K562 (cell line): Measurements from ENCODE around the gene ADAMTS7. TPM values are rescaled to one million over a fixed set of nuclear protein-coding genes. Genes with fewer than 3 reads are reported as not detected.
"Not testable (repeated sequence)": the region's sequence is repeated elsewhere in the genome, so short reads cannot be mapped to it uniquely, and the experiment has no call there.

Experiments used
- ATAC-seq: fragments of 200-7000 bp; cut with Tn5 transposase; 3 replicates; pipeline ENCODE4 v1.9.1; 2020; ENCODE audit warnings: moderate library complexity
- BruUV-seq: library from RNA; stranded (reverse); fragments of 400-500 nt; replicated peaks from 2 replicates; lab custom pipeline; 2021; lab: Mats Ljungman, UMichigan
- CTCF ChIA-PET: fragments of 300-600 bp; formaldehyde crosslinking; extraction: SDS; loops from one replicate; lab custom pipeline; 2021; ENCODE audit warnings: low intra/inter-chr PET ratio; lab: Yijun Ruan, JAX
- POLR2A ChIA-PET: fragments of 300-600, 350-650 bp; sonication (Branson Sonifier 250); formaldehyde crosslinking; extraction: SDS; loops from one replicate; lab custom pipeline; 2021; ENCODE audit warnings: antibody characterized with exemption, inconsistent platforms; lab: Yijun Ruan, JAX
- DNase-seq, 4 experiments: peaks; one replicate each; pipeline versions ENCODE4 v3.0.0 to v3.0.0-alpha.2; 2011 to 2018; ENCODE audit warnings: low spot score in 3 of 4, mixed read lengths in 3 of 4; ENCODE audit errors: extremely low read depth in 1 of 4
- FAIRE-seq: peaks from 2 replicates; lab custom pipeline; 2011; peaks lifted over from hg19 to GRCh38; lab: Jason Lieb, UNC
- H2AFZ ChIP-seq: 2 replicates; pipeline ENCODE4 v1.6.0; 2011; ENCODE audit warnings: low read depth, low read length, control low read depth, inconsistent platforms
- H3K27ac ChIP-seq: fragments of 200-600 bp; 3 replicates; pipeline ENCODE4 v1.8.0; 2011; ENCODE audit warnings: low read depth, mild to moderate bottlenecking, control low read depth, inconsistent platforms, low read length, moderate library complexity, mixed read lengths; ENCODE audit errors: extremely low read depth
- H3K27me3 ChIP-seq, 2 experiments: fragments of 300-600 bp in 1 of 2; 2 replicates in 1 of 2; 3 replicates in 1 of 2; pipeline versions ENCODE4 v1.6.0 to v1.8.0; 2011; ENCODE audit warnings: inconsistent platforms in 2 of 2, low read length in 2 of 2, mild to moderate bottlenecking in 1 of 2, mixed read lengths in 1 of 2, moderate library complexity in 1 of 2; ENCODE audit not compliant: control insufficient read depth in 2 of 2, insufficient read depth in 2 of 2
- H3K36me3 ChIP-seq: fragments of 300-600 bp; 3 replicates; pipeline ENCODE4 v1.8.0; 2011; ENCODE audit warnings: mild to moderate bottlenecking, low read length, inconsistent platforms; ENCODE audit not compliant: control insufficient read depth, insufficient read depth
- H3K4me1 ChIP-seq, 2 experiments: fragments of 200-600 bp in 1 of 2; replicated peaks in 1 of 2; 2 replicates in 1 of 2; 3 replicates in 1 of 2; pipeline versions ENCODE4 v1.5.1 to v1.8.0; 2011; ENCODE audit warnings: inconsistent platforms in 2 of 2, low read length in 2 of 2, mild to moderate bottlenecking in 1 of 2, mixed read lengths in 1 of 2, moderate library complexity in 1 of 2; ENCODE audit not compliant: control insufficient read depth in 2 of 2, insufficient read depth in 2 of 2
- H3K4me2 ChIP-seq: 2 replicates; pipeline ENCODE4 v1.6.1; 2011; ENCODE audit warnings: low read length, control low read depth, inconsistent platforms, mixed read lengths; ENCODE audit not compliant: insufficient read depth
- H3K4me3 ChIP-seq: fragments of 200-600 bp; sonication (generic), shearing (Covaris generic); 2 replicates; pipeline ENCODE4 v1.5.1; 2016; ENCODE audit warnings: control low read depth, inconsistent platforms
- H3K79me2 ChIP-seq: fragments of 200-600 bp; 3 replicates; pipeline ENCODE4 v1.8.0; 2011; ENCODE audit warnings: low read length, inconsistent platforms; ENCODE audit not compliant: control insufficient read depth, insufficient read depth
- H3K9ac ChIP-seq, 2 experiments: 2 replicates each; pipeline versions ENCODE4 v1.6.0 to v1.6.1; 2011; ENCODE audit warnings: low read depth in 2 of 2, low read length in 2 of 2, control low read depth in 1 of 2, inconsistent platforms in 1 of 2, mild to moderate bottlenecking in 1 of 2, mixed read lengths in 1 of 2; ENCODE audit not compliant: insufficient read depth in 1 of 2
- H3K9me1 ChIP-seq: one replicate; pipeline ENCODE4 v1.6.0; 2011; ENCODE audit warnings: inconsistent platforms, mild to moderate bottlenecking, low read length, moderate library complexity; ENCODE audit not compliant: control insufficient read depth, insufficient read depth
- H3K9me3 ChIP-seq: replicated peaks from 2 replicates; pipeline ENCODE4 v1.5.1; 2011; ENCODE audit warnings: low read depth, low read length, inconsistent platforms; ENCODE audit not compliant: control insufficient read depth, insufficient read depth
- H4K20me1 ChIP-seq: replicated peaks from 2 replicates; pipeline ENCODE4 v1.6.1; 2011; ENCODE audit warnings: low read length, inconsistent platforms, mixed read lengths; ENCODE audit not compliant: control insufficient read depth, insufficient read depth
- whole genome bisulfite sequencing: fragments of 100-300 bp; shearing (Covaris generic); methylation state at CpG from one replicate; pipeline ENCODE4 v1.1.6; 2016; ENCODE audit warnings: low coverage, mixed read lengths; ENCODE audit not compliant: insufficient coverage; ENCODE audit errors: missing lambda C conversion rate; 5-methylcytosine and 5-hydroxymethylcytosine counted together
- in situ Hi-C: fragments of 300-500 bp; cut with MboI; formaldehyde crosslinking; loops from 4 replicates; pipeline ENCODE4 v1.15.0; 2018; ENCODE audit warnings: inconsistent platforms, mixed read lengths
- intact Hi-C: fragments of 100-400 bp; cut with micrococcal nuclease; formaldehyde crosslinking; loops from 2 replicates; pipeline ENCODE4 v1.14.2; 2022
- polyA plus RNA-seq, 8 experiments: library from polyadenylated mRNA; depleted of rRNA in 4 of 8; stranded (reverse) in 5 of 8; unstranded in 3 of 8; fragments of >200 nt; fragmentation: Nextera tagmentation in 2 of 8; fragmentation: Illumina TruSeq in 1 of 8; extraction: Ambion mirVana in 2 of 8; extraction: Trizol in 1 of 8; gene quantifications; 2 replicates each; pipeline versions ENCODE4 v1.2.1 to v1.2.3, GENCODE V29; 2011 to 2014; ENCODE audit warnings: inconsistent platforms in 1 of 8, missing spikeins in 1 of 8
- total RNA-seq, 7 experiments: library from RNA; depleted of rRNA in 6 of 7; stranded (reverse); fragments of >200 nt in 6 of 7; fragmentation: Illumina TruSeq in 2 of 7; extraction: Trizol in 2 of 7; gene quantifications; 2 replicates each; pipeline versions ENCODE4 v1.2.1 to v1.2.3, GENCODE V29; 2011 to 2021; ENCODE audit warnings: low replicate concordance in 1 of 7
- TF ChIP-seq, protein P1 (sequence below): fragments of 450-650 bp; IDR thresholded peaks from 2 replicates; pipeline ENCODE4 v1.6.1; 2018; ENCODE audit not compliant: partially characterized antibody

ADAMTS7 gene
- total and polyA plus RNA-seq, 9 of the 15 experiments (the other 6 are each of a cell fraction or from before 2014, with no cell fraction given), result 0.05 to 0.07 TPM; not detected in 7

GRCh38 chr15:78794446-78794845 is 16.8 kb downstream of the ADAMTS7 start:
- H3K4me1 ChIP-seq, H3K36me3 ChIP-seq, CTCF ChIA-PET, H3K9me1 ChIP-seq, FAIRE-seq, BruUV-seq, H3K9ac ChIP-seq, ATAC-seq, H3K4me3 ChIP-seq, intact Hi-C loops, POLR2A ChIA-PET, H3K9me3 ChIP-seq, DNase-seq, H3K27ac ChIP-seq: not testable (repeated sequence)
- H4K20me1 ChIP-seq, result peaks cover 11% of the 10 kb centered on the region; the same call in 1 of the 2 replicates
- H3K27me3 ChIP-seq, result peaks cover 11 to 51% of the 10 kb centered on the region in 2 experiments; a peak in 4 of 5 replicates
- WGBS, result 2% methylated on average over 4 of the region's 4 CpGs
- TF ChIP-seq, protein P1, sequence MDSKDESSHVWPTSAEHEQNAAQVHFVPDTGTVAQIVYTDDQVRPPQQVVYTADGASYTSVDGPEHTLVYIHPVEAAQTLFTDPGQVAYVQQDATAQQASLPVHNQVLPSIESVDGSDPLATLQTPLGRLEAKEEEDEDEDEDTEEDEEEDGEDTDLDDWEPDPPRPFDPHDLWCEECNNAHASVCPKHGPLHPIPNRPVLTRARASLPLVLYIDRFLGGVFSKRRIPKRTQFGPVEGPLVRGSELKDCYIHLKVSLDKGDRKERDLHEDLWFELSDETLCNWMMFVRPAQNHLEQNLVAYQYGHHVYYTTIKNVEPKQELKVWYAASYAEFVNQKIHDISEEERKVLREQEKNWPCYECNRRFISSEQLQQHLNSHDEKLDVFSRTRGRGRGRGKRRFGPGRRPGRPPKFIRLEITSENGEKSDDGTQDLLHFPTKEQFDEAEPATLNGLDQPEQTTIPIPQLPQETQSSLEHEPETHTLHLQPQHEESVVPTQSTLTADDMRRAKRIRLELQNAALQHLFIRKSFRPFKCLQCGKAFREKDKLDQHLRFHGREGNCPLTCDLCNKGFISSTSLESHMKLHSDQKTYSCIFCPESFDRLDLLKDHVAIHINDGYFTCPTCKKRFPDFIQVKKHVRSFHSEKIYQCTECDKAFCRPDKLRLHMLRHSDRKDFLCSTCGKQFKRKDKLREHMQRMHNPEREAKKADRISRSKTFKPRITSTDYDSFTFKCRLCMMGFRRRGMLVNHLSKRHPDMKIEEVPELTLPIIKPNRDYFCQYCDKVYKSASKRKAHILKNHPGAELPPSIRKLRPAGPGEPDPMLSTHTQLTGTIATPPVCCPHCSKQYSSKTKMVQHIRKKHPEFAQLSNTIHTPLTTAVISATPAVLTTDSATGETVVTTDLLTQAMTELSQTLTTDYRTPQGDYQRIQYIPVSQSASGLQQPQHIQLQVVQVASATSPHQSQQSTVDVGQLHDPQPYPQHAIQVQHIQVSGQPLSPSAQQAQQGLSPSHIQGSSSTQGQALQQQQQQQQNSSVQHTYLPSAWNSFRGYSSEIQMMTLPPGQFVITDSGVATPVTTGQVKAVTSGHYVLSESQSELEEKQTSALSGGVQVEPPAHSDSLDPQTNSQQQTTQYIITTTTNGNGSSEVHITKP, result peak; percentile 43
- TF ChIP-seq, all 486 proteins: peak for 1; not testable (repeated sequence) for 485
- H3K4me2 ChIP-seq, H3K79me2 ChIP-seq, H2AFZ ChIP-seq, in situ Hi-C loops: not testable (repeated sequence)
